ENCODE data around the gene GTPBP6. TPM values are rescaled to one million over a fixed set of nuclear protein-coding genes. Genes with fewer than 3 reads are reported as not detected.

The GTPBP6 gene
- total and polyA plus RNA-seq, 2 donors (not counting 3 experiments of a cell fraction or from before 2014, with no cell fraction given), result 39.1 to 63.5 TPM

DNA sequence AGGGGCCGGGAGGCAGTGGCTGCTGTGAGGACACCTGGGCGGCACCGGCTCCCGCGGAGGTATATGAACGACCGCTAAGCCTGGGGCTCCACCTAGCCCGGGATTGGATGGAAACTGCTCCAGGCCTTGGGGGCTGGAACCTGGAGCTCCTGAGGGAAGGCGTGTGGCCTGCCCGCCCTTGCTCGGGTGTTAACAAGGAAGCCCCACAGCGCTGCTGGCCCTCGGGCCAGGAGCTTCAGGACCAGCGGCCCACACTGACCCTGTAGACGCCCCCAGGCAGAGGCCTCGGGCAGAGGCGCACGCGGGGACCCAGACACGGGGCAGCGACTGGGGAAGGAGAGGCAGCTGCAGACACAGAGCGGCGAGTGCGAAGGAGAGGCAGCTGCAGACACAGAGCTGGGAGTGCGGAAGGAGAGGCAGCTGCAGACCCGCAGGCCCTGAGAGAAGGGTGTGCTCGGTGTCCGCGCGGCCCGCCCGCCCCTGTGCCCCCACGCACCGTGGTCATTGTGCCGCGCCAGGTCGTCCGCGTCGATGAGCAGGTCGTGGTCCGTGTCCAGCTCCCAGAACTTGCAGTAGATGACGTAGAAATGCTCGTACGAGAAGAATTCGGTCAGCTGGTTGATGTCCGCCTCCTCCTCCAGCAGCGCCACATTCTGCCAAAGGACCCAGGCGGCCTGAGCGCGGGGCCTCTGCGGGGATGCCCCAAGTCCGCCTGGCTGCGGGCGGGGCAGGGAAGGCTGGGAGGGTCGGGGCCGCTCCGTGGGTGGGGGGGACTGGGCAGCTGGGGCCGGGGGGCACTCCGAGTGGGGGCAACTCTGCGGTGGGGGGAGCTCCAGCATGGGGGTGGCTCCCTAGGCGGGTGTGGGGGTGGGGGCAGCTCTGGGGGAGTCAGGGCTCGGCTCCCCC, 26.7 kb upstream of the GTPBP6 start:
- no peak for FAIRE-seq
- Histone ChIP-seq H3K9ac (replicated peaks; ENCODE audit: extremely low read depth, insufficient read depth, low read length) (no peak overlapping the region), H3K9me1 (replicated peaks; ENCODE audit: control insufficient read depth, extremely low read depth, insufficient read depth, low read length) (no peaks in the 10 kb centered on the region), H3K9me3 (replicated peaks; ENCODE audit: control insufficient read depth, insufficient read depth, low read length) (no peaks in the 10 kb centered on the region), H3K4me2 (ENCODE audit: insufficient read depth, low read length) (no peak overlapping the region), H3K27me3 (ENCODE audit: control insufficient read depth in 2 of 2, insufficient read depth in 2 of 2, low read length in 2 of 2) (no peaks in the 10 kb centered on the region), H3K27ac (ENCODE audit: insufficient read depth, low read depth, low read length) (no peak overlapping the region), H3K36me3 (ENCODE audit: control insufficient read depth in 2 of 2, extremely low read depth in 1 of 2, insufficient read depth in 2 of 2, low read length in 2 of 2) (no peaks in the 10 kb centered on the region), H4K20me1 (replicated peaks; ENCODE audit: control insufficient read depth, extremely low read depth, insufficient read depth, low read length) (no peaks in the 10 kb centered on the region), H3K4me3 (replicated peaks in 1 of 3; ENCODE audit: insufficient read depth in 1 of 3, low read depth in 1 of 3, low read length in 3 of 3) (no peak overlapping the region), H3K79me2 (ENCODE audit: control insufficient read depth, insufficient read depth, low read length) (no peaks in the 10 kb centered on the region), H2AFZ (ENCODE audit: low read depth, low read length) (no peak overlapping the region), H3K4me1 (ENCODE audit: control insufficient read depth, extremely low read depth, insufficient read depth, low read length) (peaks cover 9% of the 10 kb centered on the region)
- dilution Hi-C loops (cut with MboI; ENCODE audit: extremely low pct_ligation_motif_present, low sequenced_read_pairs), result no loop called here
- DNase-seq (ENCODE audit: low read depth, low spot score), result no peak
- no TSS peak for BruUV-seq (replicated peaks)
- intact Hi-C loops (cut with micrococcal nuclease), result no loop called here
- CTCF ChIA-PET, result no interaction called here
- POLR2A ChIA-PET, result no interaction called here
- TF ChIP-seq MYC (IDR thresholded peaks at IDR 0.05; ENCODE audit: low read depth, low read length) (no peak), POLR2A (IDR thresholded peaks at IDR 0.05; ENCODE audit: low read depth, low read length) (no peak), GATA2 (IDR thresholded peaks at IDR 0.05; ENCODE audit: insufficient read depth, insufficient read length, low read depth, low read length) (no peak), FOS (IDR thresholded peaks at IDR 0.05; ENCODE audit: borderline replicate concordance, insufficient read depth, low read length) (no peak), JUN (IDR thresholded peaks at IDR 0.05; ENCODE audit: borderline replicate concordance, insufficient read depth, insufficient read length, low read depth) (no peak), EZH2 (IDR thresholded peaks at IDR 0.05; ENCODE audit: borderline replicate concordance, low read depth, low read length, severe bottlenecking) (no peak), POLR2AphosphoS5 (IDR thresholded peaks at IDR 0.05; ENCODE audit: insufficient read depth, low read depth, low read length) (no peak)
- TF ChIP-seq, protein P1, sequence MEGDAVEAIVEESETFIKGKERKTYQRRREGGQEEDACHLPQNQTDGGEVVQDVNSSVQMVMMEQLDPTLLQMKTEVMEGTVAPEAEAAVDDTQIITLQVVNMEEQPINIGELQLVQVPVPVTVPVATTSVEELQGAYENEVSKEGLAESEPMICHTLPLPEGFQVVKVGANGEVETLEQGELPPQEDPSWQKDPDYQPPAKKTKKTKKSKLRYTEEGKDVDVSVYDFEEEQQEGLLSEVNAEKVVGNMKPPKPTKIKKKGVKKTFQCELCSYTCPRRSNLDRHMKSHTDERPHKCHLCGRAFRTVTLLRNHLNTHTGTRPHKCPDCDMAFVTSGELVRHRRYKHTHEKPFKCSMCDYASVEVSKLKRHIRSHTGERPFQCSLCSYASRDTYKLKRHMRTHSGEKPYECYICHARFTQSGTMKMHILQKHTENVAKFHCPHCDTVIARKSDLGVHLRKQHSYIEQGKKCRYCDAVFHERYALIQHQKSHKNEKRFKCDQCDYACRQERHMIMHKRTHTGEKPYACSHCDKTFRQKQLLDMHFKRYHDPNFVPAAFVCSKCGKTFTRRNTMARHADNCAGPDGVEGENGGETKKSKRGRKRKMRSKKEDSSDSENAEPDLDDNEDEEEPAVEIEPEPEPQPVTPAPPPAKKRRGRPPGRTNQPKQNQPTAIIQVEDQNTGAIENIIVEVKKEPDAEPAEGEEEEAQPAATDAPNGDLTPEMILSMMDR (IDR thresholded peaks at IDR 0.05; ENCODE audit: extremely low read depth in 1 of 2, insufficient read depth in 1 of 2, low read depth in 1 of 2, low read length in 2 of 2), result no peak
- TF ChIP-seq, protein P2, sequence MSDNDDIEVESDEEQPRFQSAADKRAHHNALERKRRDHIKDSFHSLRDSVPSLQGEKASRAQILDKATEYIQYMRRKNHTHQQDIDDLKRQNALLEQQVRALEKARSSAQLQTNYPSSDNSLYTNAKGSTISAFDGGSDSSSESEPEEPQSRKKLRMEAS (IDR thresholded peaks at IDR 0.05; ENCODE audit: insufficient read depth, insufficient read length), result no peak
